Measurements from ENCODE around the gene EPB41L5. TPM values are rescaled to one million over a fixed set of nuclear protein-coding genes. Genes with fewer than 3 reads are reported as not detected.

EPB41L5 gene
- total RNA-seq, 1 donor from 2014 or later = 27.0 TPM

GRCh38 chr2:120204417-120204816 lies 191.5 kb downstream of the EPB41L5 start:
- DNase-seq (ENCODE audit: low read depth) = no peak
- H3K4me3 ChIP-seq (ENCODE audit: low read depth, low read length) = no peak overlapping the region
- TF ChIP-seq CTCF (conservative IDR thresholded peaks at IDR 0.05; ENCODE audit: low read depth, low read length) = no peak

DNA sequence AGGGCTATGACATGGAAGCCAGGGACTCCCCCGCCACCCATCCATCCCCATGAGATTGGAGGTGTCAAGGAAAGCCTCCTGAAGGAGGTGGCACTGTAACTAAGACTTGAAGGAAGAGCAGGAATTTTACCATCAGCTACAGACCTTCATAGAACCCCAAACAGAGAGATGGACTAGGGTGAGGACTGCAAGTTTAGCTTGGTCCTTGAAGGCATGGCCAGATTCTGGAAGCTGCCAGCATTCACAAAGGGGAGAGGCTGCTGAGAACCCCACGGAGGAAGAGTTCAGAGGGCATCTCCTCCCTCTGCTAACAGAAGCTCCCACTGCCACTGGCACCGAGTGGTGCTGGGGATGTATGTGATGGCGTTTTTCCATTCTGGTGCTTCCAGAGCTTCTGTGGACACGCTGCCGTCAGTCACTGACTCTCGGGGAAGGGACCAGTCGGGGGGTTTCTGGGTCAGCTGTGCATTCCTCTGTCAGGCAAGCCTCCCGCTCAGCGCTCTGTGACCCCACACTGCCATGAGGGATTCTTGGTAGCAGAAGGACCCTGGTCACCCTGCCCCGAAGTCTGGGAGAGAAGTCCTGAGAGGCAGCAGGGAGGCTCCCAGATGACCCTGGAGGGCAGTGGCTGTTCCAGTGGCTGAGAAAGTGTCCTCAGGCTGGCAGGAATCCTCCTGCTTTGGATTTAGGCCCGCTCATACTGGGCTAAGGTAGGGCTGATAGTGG lies 192.2 kb downstream of the EPB41L5 start:
- H3K4me3 ChIP-seq (ENCODE audit: low read depth, low read length) = no peak overlapping the region
- DNase-seq (ENCODE audit: low read depth) = no peak
- TF ChIP-seq CTCF (conservative IDR thresholded peaks at IDR 0.05; ENCODE audit: low read depth, low read length) = no peak

- peak; percentile 46 for TF ChIP-seq CTCF (conservative IDR thresholded peaks at IDR 0.05; ENCODE audit: low read depth, low read length)
- no peak for DNase-seq (ENCODE audit: low read depth)
These were observed 193.2 kb downstream of the EPB41L5 start for GRCh38 chr2:120206022-120206581.

DNA sequence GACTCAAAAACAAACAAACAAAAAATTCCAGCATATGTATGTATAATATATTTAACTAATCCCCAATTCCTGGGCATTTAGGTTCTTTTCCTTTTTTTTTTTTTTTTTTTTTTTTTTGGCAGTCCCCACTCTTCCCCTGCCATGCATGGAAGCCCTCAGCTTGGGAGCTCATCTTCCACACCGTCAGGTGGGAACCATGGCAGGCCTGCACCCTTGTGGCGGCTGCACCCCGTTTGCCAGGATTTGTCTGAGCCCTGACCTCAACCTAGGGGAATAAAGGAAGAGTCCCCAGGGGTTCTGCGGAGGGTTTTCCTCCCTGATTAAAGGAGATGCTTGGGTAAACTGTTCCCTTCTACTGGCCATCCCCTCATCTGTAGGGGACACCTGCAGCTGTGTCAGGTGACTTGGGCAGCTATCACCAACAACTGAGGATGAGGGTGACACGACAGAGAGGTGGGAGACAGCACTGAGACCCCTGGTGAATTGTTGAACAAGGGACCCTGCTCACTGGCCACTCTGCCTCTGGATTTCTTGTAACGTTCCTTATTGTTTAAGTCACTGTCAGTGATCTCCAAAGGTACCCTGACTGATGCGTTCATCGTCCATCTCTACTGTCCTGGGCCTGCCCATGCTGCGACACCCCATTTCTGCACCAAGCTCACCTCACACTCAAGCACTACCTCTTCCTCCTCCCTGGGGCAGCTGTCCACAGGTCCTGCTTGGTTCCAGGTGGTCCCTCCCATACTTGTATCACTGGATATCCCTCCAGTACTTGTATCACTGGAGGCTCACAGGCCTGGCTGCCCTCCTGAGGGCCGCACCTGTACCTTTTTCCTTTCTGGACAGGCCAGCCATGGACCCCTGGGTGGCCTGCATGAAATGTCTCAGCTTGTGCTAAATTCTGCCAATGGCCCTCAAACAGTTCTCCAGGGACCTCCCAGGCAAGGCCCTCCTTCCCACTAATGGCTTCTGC lies 195.8 kb downstream of the EPB41L5 start:
- no peak for TF ChIP-seq CTCF (conservative IDR thresholded peaks at IDR 0.05; ENCODE audit: low read depth, low read length)
- DNase-seq (ENCODE audit: low read depth) = no peak
- H3K4me3 ChIP-seq (ENCODE audit: low read depth, low read length) = no peak overlapping the region

More at GRCh38 chr2:120206022-120206581, 193.2 kb downstream of the EPB41L5 start:
- no peak overlapping the region for H3K4me3 ChIP-seq (ENCODE audit: low read depth, low read length)

DNA sequence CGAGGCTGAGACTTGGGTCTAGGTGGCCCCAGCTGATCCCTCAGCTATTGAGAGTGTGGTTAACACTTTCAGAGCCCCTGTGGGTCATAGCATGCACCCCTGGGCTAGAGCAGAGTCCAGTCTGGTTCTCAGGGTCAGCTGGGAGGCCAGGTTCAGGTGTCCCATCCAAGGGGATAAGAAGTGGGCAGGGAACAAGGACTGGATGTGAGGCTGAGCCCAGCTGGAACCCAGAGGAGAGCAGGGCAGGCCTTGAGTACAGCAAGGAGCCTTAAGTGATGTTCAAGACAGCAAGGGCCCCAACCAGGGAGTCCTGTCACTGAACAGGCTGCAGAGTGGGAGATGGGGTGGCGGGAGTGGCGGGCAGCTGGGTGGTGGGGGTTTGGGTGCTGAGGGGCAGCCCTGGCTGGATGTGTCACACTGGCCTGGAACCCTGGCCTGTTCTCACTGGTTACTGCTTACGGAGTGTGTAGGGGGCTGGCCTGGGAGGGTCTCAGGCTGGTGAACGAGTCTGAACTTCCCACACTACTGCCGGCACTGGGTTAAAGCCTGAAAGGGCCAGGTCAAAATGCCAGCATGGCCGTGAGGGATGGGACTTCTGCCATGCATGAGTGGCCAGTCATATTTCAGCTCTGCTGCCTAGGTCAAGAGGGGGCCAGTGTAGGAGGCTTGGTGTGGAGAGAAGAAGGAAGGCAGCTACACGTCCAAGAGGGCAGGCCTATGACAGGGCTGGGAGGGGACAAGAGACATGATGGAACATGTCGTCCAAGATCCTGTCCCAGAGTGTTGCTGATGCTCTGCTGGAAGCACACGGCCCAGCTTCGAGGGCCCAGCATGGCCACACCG lies 196.8 kb downstream of the EPB41L5 start:
- no peak overlapping the region for H3K4me3 ChIP-seq (ENCODE audit: low read depth, low read length)
- TF ChIP-seq CTCF (conservative IDR thresholded peaks at IDR 0.05; ENCODE audit: low read depth, low read length) = no peak
- no peak for DNase-seq (ENCODE audit: low read depth)

DNA sequence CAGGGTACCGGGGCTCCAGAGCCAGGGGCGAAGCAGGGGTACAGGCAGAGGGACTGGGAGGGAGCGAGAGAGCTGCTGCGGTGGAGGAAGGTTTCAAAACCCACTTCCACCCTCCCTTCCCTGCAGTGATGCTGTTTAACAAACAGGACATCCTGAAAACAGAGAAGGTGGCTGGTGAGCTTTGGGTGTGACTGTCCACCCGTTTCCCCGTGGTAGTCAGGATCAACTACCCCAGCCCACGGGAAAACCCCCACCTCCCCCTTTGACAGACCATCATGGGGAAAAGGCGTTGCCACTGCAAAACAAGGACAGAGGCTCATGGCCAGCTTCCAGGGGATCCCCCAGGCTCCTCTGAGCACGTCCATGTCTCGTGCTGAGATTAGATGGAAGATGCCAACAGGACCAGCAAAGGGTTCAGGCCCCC lies 197.4 kb downstream of the EPB41L5 start:
- H3K4me3 ChIP-seq (ENCODE audit: low read depth, low read length) = no peak overlapping the region
- no peak for DNase-seq (ENCODE audit: low read depth)
- TF ChIP-seq CTCF (conservative IDR thresholded peaks at IDR 0.05; ENCODE audit: low read depth, low read length) = no peak

Measured in epithelial cell of proximal tubule (primary cell).